Upper lobe of left lung (tissue), 4 donors: ENCODE measurements around the gene RBM15.

Experiments used
- POLR2A ChIP-seq, 4 donors: fragments of 450-650 bp; IDR thresholded peaks; one replicate each; pipeline ENCODE4 v1.5.1; 2016 to 2017; ENCODE audit warnings: antibody characterized with exemption in 4 of 4, mild to moderate bottlenecking in 2 of 4
- POLR2AphosphoS5 ChIP-seq, 2 donors: sonication (generic); formaldehyde crosslinking; IDR thresholded peaks; one replicate each; pipeline ENCODE4 v1.5.1; 2017; ENCODE audit warnings: antibody characterized with exemption in 2 of 2
- TF ChIP-seq, protein P1 (sequence below), 6 experiments: fragments of 450-650 bp in 4 of 6; fragments of 200-600 bp in 2 of 6; sonication (generic) in 2 of 6; IDR thresholded peaks; one replicate each; pipeline ENCODE4 v1.5.1; 2016 to 2019; ENCODE audit warnings: antibody characterized with exemption in 6 of 6

DNA sequence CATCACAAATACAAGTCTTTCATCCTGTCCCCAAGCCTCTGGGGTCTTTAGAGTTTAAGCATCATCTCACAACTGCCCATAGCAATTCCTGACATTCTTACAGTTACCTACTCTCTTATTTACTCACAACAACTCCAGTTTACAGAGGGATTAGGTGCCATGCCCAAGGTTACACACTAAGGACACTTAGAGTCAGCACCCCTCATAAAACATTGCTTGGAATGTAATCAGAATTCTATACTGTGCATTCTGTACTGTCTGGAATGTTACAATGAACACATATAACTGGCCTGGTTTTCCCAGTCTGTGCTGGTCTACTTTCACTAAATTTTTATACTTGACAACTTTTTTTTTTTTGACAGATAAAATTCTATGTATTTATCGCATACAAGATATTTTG, 14.5 kb upstream of the RBM15 start:
- TF ChIP-seq POLR2AphosphoS5 (IDR thresholded peaks at IDR 0.05): no peak
- TF ChIP-seq, protein P1, sequence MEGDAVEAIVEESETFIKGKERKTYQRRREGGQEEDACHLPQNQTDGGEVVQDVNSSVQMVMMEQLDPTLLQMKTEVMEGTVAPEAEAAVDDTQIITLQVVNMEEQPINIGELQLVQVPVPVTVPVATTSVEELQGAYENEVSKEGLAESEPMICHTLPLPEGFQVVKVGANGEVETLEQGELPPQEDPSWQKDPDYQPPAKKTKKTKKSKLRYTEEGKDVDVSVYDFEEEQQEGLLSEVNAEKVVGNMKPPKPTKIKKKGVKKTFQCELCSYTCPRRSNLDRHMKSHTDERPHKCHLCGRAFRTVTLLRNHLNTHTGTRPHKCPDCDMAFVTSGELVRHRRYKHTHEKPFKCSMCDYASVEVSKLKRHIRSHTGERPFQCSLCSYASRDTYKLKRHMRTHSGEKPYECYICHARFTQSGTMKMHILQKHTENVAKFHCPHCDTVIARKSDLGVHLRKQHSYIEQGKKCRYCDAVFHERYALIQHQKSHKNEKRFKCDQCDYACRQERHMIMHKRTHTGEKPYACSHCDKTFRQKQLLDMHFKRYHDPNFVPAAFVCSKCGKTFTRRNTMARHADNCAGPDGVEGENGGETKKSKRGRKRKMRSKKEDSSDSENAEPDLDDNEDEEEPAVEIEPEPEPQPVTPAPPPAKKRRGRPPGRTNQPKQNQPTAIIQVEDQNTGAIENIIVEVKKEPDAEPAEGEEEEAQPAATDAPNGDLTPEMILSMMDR (IDR thresholded peaks at IDR 0.05): no peak
- TF ChIP-seq POLR2A (IDR thresholded peaks at IDR 0.05): no peak
